CD4-positive, alpha-beta T cell treated with Interleukin-4 for 1 hour (primary cell): Measurements from ENCODE around the gene PROCR.
"Not testable (repeated sequence)": the region's sequence is repeated elsewhere in the genome, so short reads cannot be mapped to it uniquely, and the experiment has no call there.

Experiments
- DNase-seq, 2 donors: peaks; one replicate each; pipeline ENCODE4 v3.0.0-alpha.2; 2020 to 2022

The PROCR gene

DNA sequence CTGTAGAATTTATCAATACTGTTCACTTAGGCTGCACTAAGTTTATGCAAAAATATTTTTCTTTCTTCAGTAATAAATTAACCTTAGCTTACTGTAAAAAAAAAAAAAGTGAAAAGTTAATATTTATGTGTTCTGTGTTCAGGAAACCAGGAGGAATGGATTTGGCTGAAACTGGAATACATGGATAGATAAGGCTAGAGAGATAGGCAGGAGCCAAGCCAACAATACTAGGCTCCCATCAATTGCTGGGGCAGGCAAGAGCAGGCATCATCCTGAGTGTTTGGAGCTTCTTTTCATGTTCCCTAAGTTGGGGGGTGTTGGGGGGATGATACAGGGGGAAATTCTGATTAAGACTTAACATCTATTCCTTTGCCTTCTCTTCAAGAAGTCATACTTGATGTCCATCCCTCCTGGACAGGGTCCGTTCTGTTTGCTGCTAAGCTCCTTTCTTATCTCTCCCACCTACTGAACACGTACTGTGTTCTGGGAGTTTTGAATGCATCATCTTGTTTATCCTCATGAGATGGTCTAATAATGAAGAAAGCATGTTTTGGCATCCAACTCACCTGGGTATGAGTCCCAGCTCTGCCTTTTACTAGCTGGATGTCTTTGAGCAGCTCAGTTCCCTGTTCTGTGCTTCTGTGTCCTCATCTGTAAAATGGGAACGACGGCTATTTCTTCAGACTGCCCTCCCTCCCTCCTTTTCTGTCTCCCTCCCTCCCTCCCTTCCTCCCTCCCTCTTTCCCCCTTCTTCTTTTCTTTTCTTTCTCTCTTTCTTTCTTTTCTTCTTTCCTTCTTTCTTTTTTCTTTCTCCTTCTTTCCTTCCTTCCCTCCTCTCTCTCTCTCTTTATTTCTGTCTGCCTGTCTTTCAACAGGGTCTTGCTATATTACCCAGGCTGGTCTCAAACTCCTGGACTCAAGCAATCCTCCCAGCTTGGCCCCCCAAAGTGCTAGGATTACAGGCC lies 6.4 kb upstream of the PROCR start:
- DNase-seq, result no peak

DNA sequence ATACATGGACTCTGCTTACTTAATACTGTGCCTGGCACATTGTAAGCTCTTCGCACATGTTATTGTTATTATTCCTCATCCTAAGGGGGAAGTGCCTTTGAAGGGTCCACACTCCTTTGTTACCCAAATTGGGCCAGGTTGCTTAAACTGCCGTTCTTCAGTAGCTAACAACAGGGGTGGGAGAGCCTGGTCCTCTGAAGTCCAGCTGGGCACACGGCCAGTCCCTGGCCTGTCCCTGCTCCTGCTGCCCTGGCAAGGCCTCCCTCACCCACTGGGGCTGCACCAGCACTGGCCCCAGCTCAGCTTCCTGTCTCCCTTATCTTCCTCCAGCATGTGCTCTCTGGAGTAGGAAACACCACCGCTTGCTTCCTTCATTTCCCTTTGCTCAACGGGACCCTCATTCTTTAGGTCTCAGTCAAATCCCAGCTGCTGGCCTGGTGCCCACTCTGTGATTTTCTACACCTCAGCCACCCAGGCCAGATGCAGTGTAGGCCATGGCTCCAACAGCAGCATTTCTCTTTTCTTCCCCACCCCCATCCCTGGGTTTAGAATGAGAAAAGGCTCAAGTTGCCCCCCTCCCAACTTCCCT lies 5.5 kb upstream of the PROCR start:
- DNase-seq, result no peak

DNA sequence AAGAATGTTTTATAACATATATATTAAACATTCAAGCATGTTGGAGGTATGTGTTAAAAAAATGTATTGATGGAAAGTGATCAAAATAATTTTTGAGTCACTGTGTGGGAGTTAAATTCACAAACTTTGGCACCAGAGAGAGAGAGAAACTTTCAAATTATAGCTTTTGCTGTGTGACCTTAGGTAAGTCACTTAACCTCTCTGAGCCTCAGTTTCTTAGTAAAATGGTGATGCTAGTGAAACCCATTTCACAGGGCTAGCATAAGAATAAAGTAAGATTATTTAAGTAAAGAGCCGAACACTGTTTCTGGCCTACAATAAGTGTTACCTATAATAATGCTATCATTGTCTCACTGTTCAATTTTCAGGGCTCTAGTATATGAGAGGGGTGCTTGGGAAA lies 4.1 kb upstream of the PROCR start:
- DNase-seq, result no peak

DNA sequence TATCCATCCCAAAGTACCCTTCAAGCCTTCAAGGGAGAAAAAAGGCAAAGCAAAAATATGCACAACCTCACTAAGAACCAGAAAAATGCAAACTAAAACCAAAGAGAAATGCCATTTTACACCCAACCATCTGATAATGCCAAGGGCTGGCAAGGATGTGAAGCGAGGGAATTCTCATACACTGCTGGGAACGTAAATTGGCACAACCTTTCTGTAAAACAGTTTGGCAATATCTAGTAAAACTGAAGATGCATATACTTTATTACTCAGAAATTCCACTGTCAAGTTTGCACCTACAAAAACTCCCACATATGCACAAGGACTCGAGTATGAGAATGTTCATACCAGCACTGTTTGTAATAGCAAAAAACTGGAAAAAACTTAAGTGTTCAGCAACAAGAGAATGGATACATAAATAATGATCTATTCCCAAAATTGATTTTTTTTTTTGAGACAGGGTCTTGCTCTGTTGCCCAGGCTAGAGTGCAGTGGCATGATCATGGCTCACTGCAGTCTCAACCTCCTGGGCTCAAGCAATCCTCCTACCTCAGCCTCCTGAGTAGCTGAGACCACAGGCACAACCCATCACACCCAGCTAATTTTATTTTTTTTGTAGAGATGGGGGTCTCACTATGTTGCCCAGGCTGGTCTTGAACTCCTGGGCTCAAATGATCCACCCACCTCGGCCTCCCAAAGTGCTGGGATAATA lies 3.0 kb upstream of the PROCR start:
- not testable (repeated sequence) for DNase-seq

DNA sequence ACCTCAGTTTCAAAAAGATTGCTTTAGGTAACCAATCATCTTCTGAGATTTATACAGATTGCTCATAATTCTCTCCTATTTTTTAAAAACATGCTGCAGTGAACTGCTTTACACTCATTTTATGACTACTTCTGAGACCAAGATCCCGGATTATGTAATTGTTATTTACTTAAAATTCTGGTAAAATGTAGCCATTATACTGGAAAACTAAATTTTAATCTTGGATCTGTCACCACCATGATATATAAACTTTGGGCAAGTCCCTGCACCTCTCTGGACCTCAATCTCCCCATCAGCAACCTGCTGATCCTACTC lies 477 bp upstream of the PROCR start:
- no peak for DNase-seq

DNA sequence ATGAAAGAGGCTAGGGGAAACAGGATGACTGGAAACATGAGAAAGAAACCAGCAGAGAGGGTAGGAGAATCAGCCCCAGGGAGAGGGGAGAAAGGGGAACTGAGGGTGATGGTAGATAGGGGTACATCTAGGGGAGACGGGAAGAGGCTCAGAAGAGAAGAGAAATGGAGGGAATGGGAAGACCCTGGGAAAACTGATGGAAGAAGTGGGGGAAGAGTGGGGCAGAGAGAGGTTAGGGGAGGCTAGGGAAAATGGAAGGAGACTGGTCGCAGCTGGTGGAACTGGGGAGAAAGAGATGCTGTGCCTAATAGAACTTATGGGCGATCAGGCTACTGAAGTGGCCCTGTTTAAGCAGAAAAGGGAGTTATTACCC lies 548 bp downstream of the PROCR start:
- DNase-seq, result no peak

- DNase-seq, result no peak
Observed at GRCh38 chr20:35173576-35174192, 1.8 kb downstream of the PROCR start.

DNA sequence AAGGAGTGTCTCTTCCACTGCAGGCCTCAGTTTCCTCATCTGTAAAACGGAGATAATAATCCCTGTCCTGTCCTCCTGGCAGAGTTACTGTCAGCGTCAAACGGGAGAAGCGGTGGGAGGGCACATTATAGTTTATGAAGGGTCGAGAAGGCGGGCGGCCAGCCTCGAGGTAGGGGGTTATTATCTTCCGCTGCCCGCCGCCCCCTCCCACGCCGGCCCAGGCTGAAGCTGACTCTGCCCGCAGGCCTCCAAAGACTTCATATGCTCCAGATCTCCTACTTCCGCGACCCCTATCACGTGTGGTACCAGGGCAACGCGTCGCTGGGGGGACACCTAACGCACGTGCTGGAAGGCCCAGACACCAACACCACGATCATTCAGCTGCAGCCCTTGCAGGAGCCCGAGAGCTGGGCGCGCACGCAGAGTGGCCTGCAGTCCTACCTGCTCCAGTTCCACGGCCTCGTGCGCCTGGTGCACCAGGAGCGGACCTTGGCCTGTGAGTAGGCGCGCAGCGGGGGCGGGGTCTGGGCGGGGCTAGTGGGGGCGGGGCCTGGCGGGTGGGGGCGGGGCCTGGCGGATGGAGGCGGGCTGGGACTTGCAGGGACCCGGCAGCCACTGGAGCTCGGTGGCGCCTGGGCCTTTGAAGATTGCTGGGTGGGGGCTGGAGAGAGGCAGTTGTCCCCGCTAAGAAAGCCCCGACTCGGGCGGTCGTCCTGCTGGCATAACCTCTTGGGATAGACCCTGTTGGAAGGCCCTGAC lies 2.8 kb downstream of the PROCR start:
- DNase-seq, result no peak

- DNase-seq, result no peak
Observed at GRCh38 chr20:35176132-35176531, 4.3 kb downstream of the PROCR start.

GRCh38 chr20:35179292-35180212 lies 7.7 kb downstream of the PROCR start:
- DNase-seq, result no peak

- DNase-seq, result no peak
Observed at GRCh38 chr20:35180266-35180665, 8.4 kb downstream of the PROCR start.

DNA sequence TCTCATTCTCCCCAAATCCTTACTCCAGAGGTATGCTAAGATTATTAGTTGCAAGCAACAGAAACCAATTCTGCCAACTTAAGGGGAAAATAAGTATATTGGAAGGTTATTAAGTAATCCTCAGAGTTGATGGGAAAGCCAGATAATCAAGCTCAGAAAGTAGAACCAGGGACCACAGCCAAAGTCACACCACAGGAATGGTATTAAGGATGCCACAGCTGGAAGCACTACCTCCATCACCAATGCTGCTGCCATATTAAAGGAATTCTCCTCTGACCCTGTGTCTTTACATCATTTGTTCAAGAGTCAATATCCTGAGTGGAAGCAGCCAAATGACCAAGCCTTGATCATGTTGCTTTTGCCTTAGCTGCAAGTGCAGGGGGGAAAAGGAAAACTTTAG lies 9.9 kb downstream of the PROCR start:
- no peak for DNase-seq

GRCh38 chr20:35186691-35187289 lies 14.9 kb downstream of the PROCR start:
- DNase-seq, result not testable (repeated sequence)

GRCh38 chr20:35187584-35188190 lies 15.8 kb downstream of the PROCR start:
- no peak for DNase-seq

GRCh38 chr20:35189223-35189622 lies 17.4 kb downstream of the PROCR start:
- DNase-seq, result not testable (repeated sequence)

DNA sequence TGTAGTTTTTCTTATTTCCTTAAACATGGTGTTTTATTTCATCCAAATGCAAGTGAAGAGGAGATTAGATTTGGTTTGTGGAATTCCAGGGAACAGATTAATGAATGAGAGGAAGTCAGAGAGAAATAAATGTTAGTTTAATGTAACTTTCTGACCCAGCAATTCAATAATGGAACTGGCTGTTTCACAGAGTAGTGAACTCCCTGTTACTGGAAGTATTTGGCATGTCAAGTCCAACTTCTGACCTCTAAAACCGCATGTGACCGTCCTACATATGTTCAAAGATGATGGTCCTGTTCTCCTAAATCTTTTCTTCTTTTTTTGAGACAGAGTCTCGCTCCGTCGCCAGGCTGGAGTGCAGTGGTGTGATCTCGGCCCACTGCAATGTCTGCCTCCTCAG lies 18.7 kb downstream of the PROCR start:
- no peak for DNase-seq

GRCh38 chr20:35191419-35192117 lies 19.7 kb downstream of the PROCR start:
- no peak for DNase-seq

GRCh38 chr20:35192118-35192872 lies 20.4 kb downstream of the PROCR start:
- no peak for DNase-seq
